Activated CD8-positive, alpha-beta memory T cell treated with anti-CD3 and anti-CD28 coated beads for 36 hours (primary cell): ENCODE data around the gene OR51E2. TPM values are rescaled to one million over a fixed set of nuclear protein-coding genes. Genes with fewer than 3 reads are reported as not detected.

Experiments
- CTCF ChIA-PET: fragments of 350-600 bp; sonication (Branson Sonifier 250); formaldehyde crosslinking; loops from one replicate; lab custom pipeline; 2021; ENCODE audit warnings: antibody characterized with exemption; lab: Charles Lee
- POLR2A ChIA-PET: fragments of 350-600 bp; sonication (Branson Sonifier 250); formaldehyde crosslinking; loops from one replicate; lab custom pipeline; 2021; ENCODE audit warnings: antibody characterized with exemption; lab: Charles Lee
- total RNA-seq, 2 experiments: library from RNA; stranded (reverse); gene quantifications; one replicate each; pipeline ENCODE4 v1.2.3, GENCODE V29; 2021

OR51E2 gene
- total RNA-seq, 2 experiments from 2014 or later, result not detected

GRCh38 chr11:4665424-4665823, 32.2 kb downstream of the OR51E2 start:
- ChIA-PET POLR2A (no interaction called here), CTCF (no interaction called here)

DNA sequence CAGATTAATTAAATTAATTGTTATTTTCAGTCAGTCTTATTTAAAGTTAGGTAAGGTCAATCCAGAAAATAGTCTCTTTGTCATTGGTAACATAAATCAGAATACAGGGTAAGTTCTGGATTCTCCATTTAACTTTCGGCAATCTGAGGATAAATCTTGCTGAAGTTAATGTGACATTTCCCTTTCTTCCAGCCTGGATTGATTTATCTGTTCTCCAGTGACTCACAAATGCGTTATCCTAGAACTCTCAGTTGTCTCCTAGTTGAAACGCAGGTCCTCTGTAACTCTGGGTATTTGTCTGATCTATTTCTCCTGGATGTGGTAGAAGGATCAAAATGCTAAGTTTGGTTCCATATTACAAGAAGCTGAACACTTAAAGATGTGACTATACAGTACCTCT, 32.9 kb downstream of the OR51E2 start:
- CTCF ChIA-PET, result no interaction called here
- POLR2A ChIA-PET, result no interaction called here

DNA sequence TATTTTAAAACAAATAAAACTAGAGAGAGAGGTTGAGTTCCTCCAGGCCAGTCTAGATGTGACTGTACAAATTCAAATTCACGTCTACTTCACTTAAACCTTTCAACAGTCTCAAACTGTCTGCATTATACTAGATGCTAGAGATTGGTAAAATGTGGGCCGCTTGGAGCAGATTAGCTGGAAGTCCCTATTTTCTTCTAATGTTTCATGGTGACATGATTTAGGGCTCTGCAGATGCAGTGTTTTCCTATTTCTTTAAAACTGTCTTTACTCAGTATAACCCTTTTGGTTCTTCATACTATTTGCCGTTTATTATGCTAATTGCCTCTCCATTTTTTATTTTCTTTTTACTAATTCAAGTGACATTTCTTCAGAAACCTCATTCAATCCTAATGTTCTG, 33.5 kb downstream of the OR51E2 start:
- ChIA-PET CTCF (no interaction called here), POLR2A (no interaction called here)

GRCh38 chr11:4662876-4663275, 34.8 kb downstream of the OR51E2 start:
- ChIA-PET POLR2A (no interaction called here), CTCF (no interaction called here)

- POLR2A ChIA-PET, result no interaction called here
Observed at GRCh38 chr11:4658629-4659445, 38.8 kb downstream of the OR51E2 start.

DNA sequence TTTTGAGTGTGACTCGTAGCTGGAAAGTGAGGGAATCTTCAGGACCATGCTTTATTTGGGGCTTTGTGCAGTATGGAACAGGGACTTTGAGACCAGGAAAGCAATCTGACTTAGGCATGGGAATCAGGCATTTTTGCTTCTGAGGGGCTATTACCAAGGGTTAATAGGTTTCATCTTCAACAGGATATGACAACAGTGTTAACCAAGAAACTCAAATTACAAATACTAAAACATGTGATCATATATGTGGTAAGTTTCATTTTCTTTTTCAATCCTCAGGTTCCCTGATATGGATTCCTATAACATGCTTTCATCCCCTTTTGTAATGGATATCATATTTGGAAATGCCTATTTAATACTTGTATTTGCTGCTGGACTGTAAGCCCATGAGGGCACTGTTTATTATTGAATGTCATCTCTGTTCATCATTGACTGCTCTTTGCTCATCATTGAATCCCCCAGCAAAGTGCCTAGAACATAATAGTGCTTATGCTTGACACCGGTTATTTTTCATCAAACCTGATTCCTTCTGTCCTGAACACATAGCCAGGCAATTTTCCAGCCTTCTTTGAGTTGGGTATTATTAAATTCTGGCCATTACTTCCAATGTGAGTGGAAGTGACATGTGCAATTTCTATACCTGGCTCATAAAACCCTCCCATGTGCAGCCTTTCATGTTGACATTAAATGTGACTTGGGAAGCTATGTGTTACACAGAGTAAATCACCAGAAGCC, 42.9 kb downstream of the OR51E2 start:
- ChIA-PET CTCF (no interaction called here), POLR2A (no interaction called here)

More at GRCh38 chr11:4658629-4659445, 38.8 kb downstream of the OR51E2 start:
- CTCF ChIA-PET, result no interaction called here

GRCh38 chr11:4647766-4648165, 49.9 kb downstream of the OR51E2 start:
- CTCF ChIA-PET, result interaction anchor here (1.1 to 1.5 kb wide), 2 partner anchors 9 to 11 kb away, joined by 3 to 4 read pairs; partner anchors contain the start of gene OR51D1
- POLR2A ChIA-PET, result no interaction called here

DNA sequence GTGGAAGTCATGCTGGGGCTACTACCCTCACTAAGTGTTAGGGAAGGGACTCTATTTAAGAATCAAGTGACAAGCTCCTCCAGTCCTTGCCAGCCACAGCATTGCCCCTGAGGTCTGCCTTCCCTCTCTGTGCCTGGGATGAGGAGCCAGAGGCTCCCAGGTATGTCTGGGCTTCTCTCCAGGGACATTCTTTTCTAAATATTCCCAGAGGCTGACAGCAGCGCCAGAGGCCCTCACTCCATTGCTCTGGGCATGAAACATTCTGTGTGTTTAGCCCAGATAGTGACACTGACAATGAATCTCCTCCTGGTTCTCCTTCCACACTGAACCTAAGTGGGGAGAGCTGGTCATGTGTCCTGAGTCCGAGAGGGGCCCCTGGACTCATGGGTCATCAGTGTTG, 51.7 kb downstream of the OR51E2 start:
- ChIA-PET POLR2A (no interaction called here), CTCF (interaction anchor here (1.6 kb wide), 1 partner anchor 9 kb away, joined by 4 read pairs; the partner anchor contains the start of gene OR51D1)

- ChIA-PET POLR2A (no interaction called here), CTCF (no interaction called here)
Observed at GRCh38 chr11:4644233-4644632, 53.4 kb downstream of the OR51E2 start.

DNA sequence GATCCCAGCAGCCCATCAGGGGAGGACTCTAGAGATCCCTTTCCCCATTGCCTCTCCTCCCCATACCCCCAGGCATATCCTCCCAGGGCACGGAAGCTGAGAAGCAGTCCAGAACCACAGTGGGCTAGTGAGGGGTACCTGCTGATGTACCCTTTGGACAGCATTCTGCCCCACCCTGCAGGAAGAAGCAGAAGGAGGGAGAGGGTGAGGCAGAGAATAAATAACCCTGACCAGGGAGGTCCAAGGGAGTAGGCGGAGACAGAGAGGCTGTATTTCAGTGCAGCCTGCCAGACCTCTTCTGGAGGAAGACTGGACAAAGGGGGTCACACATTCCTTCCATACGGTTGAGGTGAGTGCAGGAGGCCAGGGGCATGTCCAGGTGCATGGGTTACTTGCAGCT, 54.0 kb downstream of the OR51E2 start, which contains the start of gene OR51E1:
Gene OR51E1, plus strand, starts transcription at position 301 of the 400 bp plus-strand sequence. CDS start 8,545 bp downstream, outside the sequence.
- POLR2A ChIA-PET, result no interaction called here
- CTCF ChIA-PET, result no interaction called here

GRCh38 chr11:4643076-4643475, 54.6 kb downstream of the OR51E2 start:
- ChIA-PET CTCF (no interaction called here), POLR2A (no interaction called here)

DNA sequence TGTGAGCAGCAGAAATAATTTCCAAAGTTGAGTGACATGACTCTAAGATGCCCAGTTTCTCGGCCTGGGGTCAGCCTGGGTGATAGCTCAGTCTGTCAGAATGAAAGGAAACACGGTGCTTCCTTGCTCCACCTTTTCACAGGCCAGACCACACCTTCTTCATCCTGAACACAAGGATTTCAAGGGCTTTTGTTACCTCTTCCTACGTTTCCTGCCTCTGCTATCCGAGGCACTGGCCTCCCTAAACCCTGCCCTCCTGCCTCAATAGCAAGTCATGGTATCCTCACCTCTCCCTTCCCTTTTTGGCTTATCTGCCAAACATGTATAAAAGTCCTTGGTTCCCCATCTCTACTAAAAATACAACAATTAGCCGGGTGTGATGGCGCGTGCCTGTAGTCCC, 55.6 kb downstream of the OR51E2 start:
- ChIA-PET POLR2A (no interaction called here), CTCF (no interaction called here)

GRCh38 chr11:4641501-4641900, 56.2 kb downstream of the OR51E2 start:
- CTCF ChIA-PET, result interaction anchor here (1.0 kb wide), 1 partner anchor 15 kb away, joined by 3 read pairs; no protein-coding TSS in a partner anchor
- POLR2A ChIA-PET, result no interaction called here

- CTCF ChIA-PET, result no interaction called here
Observed at GRCh38 chr11:4639931-4640330, 57.7 kb downstream of the OR51E2 start.

DNA sequence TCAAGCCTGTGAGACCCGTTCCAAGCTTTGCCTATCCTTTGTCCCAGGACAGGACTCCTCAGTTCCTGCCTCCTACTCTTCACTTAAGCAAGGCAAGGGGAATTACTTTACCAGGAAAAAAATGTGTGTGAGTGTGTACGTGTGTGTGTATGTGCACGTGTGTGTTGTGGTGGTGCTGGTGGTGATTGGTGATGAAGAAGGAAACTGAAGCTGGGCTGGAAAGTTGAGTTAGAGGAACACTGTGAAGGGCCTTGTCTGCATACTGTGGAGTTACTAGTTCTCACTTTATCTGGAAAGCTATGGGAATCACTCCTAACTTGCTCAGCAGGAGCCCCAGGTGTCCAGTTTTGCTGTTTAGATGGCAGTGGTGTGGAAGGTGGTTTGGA, 60.0 kb downstream of the OR51E2 start:
- CTCF ChIA-PET, result interaction anchor here (0.6 to 2.9 kb wide), 4 partner anchors 11 to 450 kb away, joined by 3 to 13 read pairs (median 6); no protein-coding TSS in a partner anchor
- POLR2A ChIA-PET, result no interaction called here

More at GRCh38 chr11:4639931-4640330, 57.7 kb downstream of the OR51E2 start:
- POLR2A ChIA-PET, result no interaction called here

GRCh38 chr11:4636962-4637661, 60.5 kb downstream of the OR51E2 start, which contains the start of gene OR51D1:
Gene OR51D1 (plus strand): TSS chr11:4637477. CDS start chr11:4639791, 2,314 bp downstream.
- ChIA-PET CTCF (interaction anchor here (0.6 to 2.9 kb wide), 12 partner anchors 8 to 1171 kb away, joined by 3 to 13 read pairs (median 4); no protein-coding TSS in a partner anchor), POLR2A (no interaction called here)

GRCh38 chr11:4636136-4636535, 61.5 kb downstream of the OR51E2 start:
- POLR2A ChIA-PET, result no interaction called here
- CTCF ChIA-PET, result interaction anchor here (1.0 to 2.9 kb wide), 9 partner anchors 9 to 449 kb away, joined by 3 to 13 read pairs (median 4); no protein-coding TSS in a partner anchor
